Measurements from ENCODE around the gene VAV1.
"Not testable (repeated sequence)": the region's sequence is repeated elsewhere in the genome, so short reads cannot be mapped to it uniquely, and the experiment has no call there.

The VAV1 gene

GRCh38 chr19:6862673-6863078 lies 90.2 kb downstream of the VAV1 start:
- peak overlapping the region; percentile 48 for H3K4me3 ChIP-seq (ENCODE audit: low read length)
- DNase-seq (ENCODE audit: low read depth, low spot score) = peak; percentile 94

DNA sequence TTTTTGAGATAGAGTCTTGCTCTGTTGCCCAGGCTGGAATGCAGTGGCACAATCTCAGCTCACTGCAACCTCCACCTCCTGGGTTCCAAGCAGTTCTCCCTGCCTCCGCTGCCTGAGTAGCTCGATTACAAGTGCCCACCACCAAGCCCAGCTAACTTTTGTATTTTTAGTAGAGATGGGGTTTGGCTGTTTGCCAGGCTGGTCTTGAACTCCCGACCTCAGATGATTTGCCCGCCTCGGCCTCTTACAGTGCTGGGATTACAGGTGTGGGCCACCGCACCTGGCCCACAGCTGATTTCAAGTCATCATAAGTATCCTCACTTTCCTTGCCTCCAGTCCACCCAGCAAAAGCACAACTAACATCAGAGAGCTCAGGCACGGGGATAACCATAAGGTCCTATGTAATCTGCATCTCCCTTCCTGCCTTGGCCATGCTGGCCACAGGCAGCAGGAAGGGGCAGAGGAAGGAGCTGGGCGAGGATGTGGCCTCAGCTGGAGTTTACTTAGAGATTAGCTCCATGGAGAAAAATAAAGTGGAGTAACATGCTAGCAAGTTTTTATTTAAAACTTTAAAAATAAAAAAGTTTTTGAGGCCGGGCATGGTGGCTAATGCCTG lies 91.9 kb downstream of the VAV1 start:
- no peak overlapping the region for H3K4me3 ChIP-seq (ENCODE audit: low read length)
- no peak for DNase-seq (ENCODE audit: low read depth, low spot score)

DNA sequence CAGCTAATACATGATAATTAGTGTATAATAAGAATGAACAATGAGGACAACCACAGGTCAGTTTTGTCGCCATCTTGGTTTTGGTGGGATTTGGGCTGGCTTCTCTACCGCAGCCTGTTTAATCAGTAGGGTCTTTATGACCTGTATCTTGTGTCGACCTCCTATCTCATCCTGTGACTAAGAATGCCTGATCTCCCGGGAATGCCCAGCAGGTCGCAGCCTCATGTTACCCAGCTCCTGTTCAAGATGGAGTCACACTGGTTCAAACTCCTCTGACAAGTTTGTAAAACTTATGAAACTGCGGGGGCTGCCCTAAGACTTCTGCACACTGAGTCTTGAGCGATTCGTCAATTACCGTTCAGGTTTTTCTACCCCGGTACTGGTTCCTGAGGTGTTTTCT lies 93.3 kb downstream of the VAV1 start:
- DNase-seq (ENCODE audit: low read depth, low spot score) = no peak
- no peak overlapping the region for H3K4me3 ChIP-seq (ENCODE audit: low read length)

GRCh38 chr19:6866741-6867151 lies 94.2 kb downstream of the VAV1 start:
- H3K4me3 ChIP-seq (ENCODE audit: low read length) = no peak overlapping the region
- no peak for DNase-seq (ENCODE audit: low read depth, low spot score)

GRCh38 chr19:6868351-6868750 lies 95.8 kb downstream of the VAV1 start:
- no peak for DNase-seq (ENCODE audit: low read depth, low spot score)
- H3K4me3 ChIP-seq (ENCODE audit: low read length) = no peak overlapping the region

GRCh38 chr19:6869151-6869882 lies 96.8 kb downstream of the VAV1 start:
- DNase-seq (ENCODE audit: low read depth, low spot score); H3K4me3 ChIP-seq (ENCODE audit: low read length): not testable (repeated sequence)

- H3K4me3 ChIP-seq (ENCODE audit: low read length) = no peak overlapping the region
- DNase-seq (ENCODE audit: low read depth, low spot score) = no peak
These were observed 101.4 kb downstream of the VAV1 start for GRCh38 chr19:6873708-6874431.

DNA sequence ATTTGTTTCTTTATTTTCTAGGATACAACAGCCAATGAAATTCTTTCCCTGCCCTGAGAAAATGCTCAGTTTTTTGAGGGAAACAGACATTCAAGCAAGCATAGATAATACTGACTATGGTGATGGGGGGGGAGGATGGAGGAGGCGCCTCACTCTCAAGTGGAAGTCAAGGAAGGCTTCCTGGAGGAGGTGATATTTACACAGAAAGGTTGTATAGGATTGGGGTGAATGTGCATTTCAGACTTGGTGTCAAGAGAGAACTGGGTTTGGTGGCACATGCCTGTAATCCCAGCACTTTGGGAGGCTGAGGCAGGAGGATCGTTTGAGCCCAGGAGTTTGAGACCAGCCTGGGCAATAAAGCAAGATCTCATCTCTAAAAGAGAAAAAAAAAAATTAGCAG lies 102.7 kb downstream of the VAV1 start:
- DNase-seq (ENCODE audit: low read depth, low spot score) = no peak
- no peak overlapping the region for H3K4me3 ChIP-seq (ENCODE audit: low read length)

- H3K4me3 ChIP-seq (ENCODE audit: low read length) = no peak overlapping the region
- no peak for DNase-seq (ENCODE audit: low read depth, low spot score)
These were observed 104.2 kb downstream of the VAV1 start for GRCh38 chr19:6876748-6877147.

DNA sequence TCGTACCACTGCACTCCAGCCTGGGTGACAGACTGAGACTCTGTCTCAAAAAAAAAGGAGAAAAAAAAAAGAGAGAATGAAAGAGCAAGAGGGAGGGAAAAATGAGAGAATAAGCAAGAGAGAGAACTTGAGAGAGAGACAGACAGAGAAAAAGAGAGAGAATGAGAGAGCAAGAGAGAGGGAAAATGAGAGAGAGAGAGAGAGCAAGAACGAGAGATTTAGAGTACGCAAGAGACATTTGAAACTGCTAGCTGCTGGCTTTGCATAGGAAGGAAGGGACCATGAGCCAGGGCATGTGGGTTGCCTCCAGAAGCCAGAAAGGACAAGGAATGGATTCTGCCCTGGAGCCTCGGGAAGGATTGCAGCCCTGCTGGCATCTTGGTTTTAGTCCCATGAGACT lies 105.3 kb downstream of the VAV1 start:
- no peak for DNase-seq (ENCODE audit: low read depth, low spot score)
- H3K4me3 ChIP-seq (ENCODE audit: low read length) = no peak overlapping the region

DNA sequence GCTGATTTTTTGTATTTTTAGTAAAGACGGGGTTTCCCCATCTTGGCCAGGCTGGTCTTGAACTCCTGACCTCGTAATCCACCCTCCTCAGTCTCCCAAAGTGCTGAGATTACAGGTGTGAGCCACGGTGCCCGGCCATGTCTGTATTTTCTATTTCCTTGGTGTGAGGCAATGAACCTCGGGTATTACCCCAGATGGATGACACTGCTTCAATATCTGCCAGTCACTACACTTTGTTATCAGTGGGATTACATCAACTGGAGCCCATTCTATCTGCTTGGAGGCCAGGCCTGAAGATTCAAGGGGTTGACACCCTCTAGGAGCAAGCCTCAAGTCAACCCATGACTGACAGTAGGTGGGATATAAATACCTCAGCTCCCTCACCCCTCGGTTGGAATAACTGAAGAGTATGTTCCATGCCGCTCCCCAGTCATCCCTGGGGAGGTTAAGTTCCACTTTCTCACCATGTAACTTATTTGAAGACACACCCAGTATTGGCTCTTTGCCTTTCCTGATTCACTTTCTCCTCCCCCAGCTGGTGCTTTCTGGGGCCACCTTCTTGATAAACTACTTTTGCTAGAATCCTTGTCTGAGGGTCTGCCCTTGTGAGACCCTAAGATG lies 113.9 kb downstream of the VAV1 start:
- no peak overlapping the region for H3K4me3 ChIP-seq (ENCODE audit: low read length)
- no peak for DNase-seq (ENCODE audit: low read depth, low spot score)

GRCh38 chr19:6887316-6887715 lies 114.8 kb downstream of the VAV1 start, which contains the start of gene ADGRE1:
Gene ADGRE1 (plus strand): TSS chr19:6887579. CDS start chr19:6887609, 30 bp downstream.
- no peak within 1 kb of the TSS for H3K4me3 ChIP-seq (ENCODE audit: low read length)
- no peak for DNase-seq (ENCODE audit: low read depth, low spot score)

GRCh38 chr19:6888967-6889366 lies 116.5 kb downstream of the VAV1 start:
- no peak for DNase-seq (ENCODE audit: low read depth, low spot score)
- no peak overlapping the region for H3K4me3 ChIP-seq (ENCODE audit: low read length)

- DNase-seq (ENCODE audit: low read depth, low spot score) = peak; percentile 77
- peak overlapping the region; percentile 15; the same call in 1 of the 2 replicates for H3K4me3 ChIP-seq (ENCODE audit: low read length)
These were observed 117.9 kb downstream of the VAV1 start for GRCh38 chr19:6890401-6890913.

GRCh38 chr19:6890938-6891337 lies 118.4 kb downstream of the VAV1 start:
- DNase-seq (ENCODE audit: low read depth, low spot score) = peak; percentile 68
- no peak overlapping the region for H3K4me3 ChIP-seq (ENCODE audit: low read length)

DNA sequence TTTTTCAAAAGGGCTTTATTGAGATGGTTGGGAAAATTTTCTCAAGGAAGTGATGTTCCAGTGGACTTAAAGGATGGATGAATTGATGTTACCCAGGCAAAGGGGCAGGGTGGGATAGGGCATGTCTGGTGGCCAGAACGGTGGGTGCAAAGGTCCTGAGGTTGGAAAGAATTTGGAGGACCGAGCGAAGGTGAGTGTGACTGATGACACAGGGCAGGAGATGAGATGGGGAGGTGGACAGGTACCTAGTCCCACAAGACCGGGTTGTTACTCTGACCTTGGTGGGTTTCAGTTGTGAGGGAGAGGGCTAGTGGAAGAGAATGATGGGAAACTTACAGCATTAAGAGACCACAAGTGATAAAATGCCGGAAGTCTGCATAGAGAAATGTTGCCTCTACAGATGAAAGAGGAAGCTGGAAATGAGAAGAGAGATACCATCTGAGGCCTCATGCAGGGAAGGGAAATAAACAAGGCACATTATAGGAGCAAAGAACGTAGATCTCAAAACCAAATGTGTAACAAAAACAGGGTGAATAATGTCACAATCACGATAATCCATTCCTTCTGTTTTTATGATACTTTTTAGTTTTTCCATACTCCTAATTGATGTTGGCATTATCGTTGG lies 119.4 kb downstream of the VAV1 start:
- DNase-seq (ENCODE audit: low read depth, low spot score) = peak; percentile 89

DNA sequence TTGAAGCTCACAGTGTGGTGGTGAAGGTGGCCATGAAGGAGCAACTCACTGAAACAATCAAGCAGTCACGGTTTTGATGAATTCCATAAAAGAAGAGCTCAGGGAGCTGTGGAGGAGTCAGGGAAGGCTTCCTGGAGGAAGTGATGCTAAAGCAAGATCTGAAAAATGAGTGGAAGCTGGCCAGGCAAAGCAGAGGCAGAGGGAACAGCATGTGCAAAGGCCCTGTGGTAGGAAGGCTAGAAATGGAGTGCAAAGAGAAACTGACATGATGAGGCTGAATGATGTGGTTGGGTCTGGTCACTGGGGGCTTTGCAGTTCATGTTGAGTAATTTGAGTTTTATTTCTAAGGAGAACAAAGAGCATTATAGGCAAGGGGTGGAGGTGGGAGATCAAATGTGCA lies 121.8 kb downstream of the VAV1 start:
- no peak overlapping the region for H3K4me3 ChIP-seq (ENCODE audit: low read length)
- no peak for DNase-seq (ENCODE audit: low read depth, low spot score)

More for the DNA sequence above, 119.4 kb downstream of the VAV1 start:
- peak overlapping the region; percentile 4; the same call in 1 of the 2 replicates for H3K4me3 ChIP-seq (ENCODE audit: low read length)

DNA sequence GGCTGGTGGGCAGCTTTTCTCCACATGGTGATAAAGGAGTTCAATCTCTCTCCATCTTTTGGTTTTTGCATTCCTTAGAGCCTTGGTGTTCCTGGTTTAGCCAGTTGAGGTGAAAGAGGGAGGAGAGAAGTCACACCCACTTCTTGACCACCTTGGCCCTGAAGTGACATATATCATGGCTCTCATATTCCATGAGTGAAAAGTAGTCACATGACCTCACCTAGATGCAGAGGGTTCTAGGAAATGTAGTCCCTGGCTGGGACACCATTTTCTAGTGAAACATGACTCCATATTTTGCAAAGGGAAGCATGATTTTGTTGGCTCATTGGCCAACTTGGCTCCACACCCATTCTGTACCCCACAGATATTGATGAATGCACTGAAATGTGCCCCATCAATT lies 130.9 kb downstream of the VAV1 start:
- DNase-seq (ENCODE audit: low read depth, low spot score) = no peak
- H3K4me3 ChIP-seq (ENCODE audit: low read length) = no peak overlapping the region

GRCh38 chr19:6906559-6907060 lies 134.1 kb downstream of the VAV1 start:
- no peak for DNase-seq (ENCODE audit: low read depth, low spot score)
- H3K4me3 ChIP-seq (ENCODE audit: low read length) = no peak overlapping the region
